GM21723 (cell line): Measurements from ENCODE around the gene CTU2.
A peak's percentile ranks its signal among the peaks of the same experiment; 100 is the strongest.

Source experiments
- ATAC-seq: cut with Tn5 transposase; IDR thresholded peaks from one replicate; pipeline ENCODE4 v1.9.1; 2021; ENCODE audit warnings: mild to moderate bottlenecking, moderate library complexity; ENCODE audit not compliant: unreplicated experiment

Gene CTU2

DNA sequence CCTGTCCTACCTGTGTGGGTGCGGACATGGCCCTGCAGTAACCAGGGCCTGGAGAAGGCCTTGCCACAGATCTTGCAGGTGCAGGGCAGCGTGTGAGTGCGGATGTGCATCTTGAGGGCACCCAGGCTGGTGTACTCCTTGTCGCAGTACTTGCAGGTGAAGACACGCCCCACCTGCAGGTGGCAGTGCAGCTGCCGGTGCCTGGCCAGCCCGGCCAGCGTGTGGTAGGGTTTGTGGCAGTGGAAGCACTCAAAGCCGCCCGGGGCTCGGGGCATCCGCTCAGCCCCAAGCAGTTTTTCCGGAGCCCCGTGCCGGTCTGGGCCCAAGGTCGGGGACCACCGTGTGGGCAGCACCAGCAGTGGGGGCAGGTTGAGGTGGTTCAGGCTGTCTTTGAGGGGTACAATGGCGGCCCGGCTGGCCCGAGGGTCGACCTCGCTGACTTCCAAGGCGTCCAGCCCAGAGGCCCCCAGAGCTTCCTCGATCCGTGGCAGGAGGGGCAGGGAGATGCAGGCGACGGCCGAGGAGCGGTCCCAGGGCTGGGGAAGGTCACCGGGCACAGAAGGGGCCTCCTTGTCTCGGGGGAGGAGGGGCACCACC is 25.1 kb upstream of the CTU2 start:
- no peak for ATAC-seq

DNA sequence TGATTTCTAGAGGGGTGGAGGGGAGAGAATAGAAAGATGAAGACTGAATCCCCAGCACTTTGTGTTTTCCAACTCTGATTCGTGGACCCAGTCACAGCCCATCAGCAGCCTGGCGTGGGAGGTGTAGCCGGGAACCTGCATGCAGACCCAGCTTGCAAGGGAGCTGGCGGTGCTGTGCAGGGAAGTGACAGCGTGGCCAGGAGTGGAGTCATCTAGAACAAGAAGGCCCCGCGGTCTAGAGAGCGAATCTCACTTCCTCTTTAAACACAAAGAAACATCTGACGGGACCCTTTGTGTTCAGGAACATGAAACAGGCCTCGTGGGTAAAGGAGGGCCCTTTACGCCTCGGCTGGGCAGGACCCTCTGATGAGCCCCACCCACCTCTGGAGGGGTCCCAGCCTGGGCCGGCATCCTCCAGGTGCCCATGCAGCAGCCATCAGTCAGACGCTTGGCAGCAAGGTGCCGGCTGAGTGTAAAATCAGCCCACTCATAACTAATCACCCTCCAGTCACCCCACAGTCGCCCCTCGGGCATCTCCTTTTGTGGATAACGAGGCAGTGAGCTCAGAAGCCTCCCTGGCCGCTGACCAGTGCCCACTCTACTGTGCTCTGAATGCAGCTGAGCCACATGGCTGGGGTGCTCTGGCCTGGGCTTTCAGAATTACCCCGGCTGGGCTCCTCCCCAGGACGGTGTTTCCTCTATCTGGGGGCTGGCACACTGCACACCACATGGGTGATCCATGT is 24.4 kb upstream of the CTU2 start:
- ATAC-seq = peak; percentile 72

DNA sequence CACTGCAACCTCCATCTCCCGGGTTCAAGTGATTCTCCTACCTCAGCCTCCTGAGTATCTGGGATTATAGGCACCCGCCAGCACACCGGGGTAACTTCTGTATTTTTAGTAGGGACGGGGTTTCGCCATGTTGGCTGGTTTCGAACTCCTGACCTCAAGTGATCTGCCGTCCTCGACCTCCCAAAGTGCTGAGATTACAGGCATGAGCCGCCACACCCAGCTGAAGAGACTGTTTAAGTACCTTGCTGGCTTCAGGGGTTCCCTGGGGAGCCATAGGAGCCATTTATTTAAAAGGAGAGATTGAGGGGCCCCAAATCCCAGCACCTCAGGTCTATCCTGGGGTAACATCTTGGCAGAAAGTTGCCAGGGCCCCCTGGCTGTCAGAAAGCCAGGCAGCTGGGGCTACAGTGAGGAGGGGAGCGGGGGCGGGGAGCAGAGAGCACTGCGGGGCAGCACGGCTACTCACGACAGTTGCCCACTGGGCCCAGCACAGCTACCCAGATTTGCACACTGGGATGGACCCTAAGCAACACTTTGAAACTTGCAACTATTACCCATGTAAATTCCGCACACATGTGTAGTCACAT is 21.6 kb upstream of the CTU2 start:
- no peak for ATAC-seq

DNA sequence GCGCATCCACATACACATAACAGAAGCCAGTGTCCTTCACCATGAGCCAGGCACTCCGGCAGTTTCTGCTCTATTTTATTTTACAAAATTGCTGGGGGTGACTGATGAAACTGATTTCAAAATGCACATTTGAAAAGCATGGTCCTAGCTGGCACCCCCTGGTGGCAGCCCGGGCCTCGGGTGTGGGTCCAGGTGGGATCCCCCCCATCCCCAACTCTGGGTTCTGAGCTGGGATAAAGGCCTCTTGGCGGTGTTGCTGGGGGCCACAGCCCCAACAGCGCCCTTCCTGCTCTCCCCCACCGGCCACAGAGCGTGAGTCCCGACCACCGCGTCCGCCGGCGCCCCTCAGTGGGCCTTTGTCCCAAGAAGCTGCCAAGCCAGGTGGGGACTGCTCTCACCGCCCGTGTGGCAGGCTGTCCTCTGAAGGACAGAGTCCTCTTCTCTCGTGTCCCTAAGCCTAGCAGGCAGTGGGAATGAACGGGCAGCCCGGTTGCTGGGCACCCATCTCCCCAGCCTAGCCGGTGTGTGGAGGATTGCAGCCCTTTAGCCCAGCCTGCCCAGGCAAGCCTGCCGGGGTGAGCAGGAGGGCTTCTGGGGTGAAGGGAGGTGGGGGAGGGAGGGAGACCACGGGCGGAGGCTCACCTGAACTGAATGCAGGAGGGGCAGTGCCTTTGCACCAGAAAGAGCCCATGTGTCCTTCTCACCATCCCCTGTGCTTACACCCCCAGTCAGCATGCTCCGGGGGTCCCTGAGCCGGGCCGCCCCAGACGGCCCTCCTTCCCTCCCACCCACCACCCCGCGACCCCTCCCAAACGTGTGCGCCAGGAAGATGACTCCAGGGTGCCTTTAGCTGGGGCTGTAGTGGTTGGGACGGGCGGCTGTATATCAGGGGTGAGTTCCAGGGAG is 20.9 kb upstream of the CTU2 start:
- no peak for ATAC-seq

DNA sequence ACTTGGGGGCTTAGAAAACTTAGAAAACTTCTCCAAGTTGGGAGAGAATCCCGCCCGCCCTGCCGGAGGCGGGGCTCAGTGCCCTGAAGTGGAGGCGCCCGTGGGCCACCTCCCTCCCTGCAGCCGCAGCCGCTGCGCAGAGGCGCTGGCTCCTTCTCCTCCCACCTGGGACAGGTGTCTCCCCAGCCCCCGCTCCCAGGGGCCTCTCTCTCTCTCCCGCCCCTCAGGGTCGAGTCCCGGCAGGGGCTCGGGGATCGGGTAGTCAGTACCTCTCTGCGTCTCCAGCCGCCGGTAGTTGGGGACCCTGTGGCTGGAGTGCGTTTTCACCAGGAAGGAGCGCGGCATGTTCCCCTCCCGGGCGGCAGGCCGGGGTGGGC is 20.3 kb upstream of the CTU2 start:
- peak; percentile 17 for ATAC-seq

DNA sequence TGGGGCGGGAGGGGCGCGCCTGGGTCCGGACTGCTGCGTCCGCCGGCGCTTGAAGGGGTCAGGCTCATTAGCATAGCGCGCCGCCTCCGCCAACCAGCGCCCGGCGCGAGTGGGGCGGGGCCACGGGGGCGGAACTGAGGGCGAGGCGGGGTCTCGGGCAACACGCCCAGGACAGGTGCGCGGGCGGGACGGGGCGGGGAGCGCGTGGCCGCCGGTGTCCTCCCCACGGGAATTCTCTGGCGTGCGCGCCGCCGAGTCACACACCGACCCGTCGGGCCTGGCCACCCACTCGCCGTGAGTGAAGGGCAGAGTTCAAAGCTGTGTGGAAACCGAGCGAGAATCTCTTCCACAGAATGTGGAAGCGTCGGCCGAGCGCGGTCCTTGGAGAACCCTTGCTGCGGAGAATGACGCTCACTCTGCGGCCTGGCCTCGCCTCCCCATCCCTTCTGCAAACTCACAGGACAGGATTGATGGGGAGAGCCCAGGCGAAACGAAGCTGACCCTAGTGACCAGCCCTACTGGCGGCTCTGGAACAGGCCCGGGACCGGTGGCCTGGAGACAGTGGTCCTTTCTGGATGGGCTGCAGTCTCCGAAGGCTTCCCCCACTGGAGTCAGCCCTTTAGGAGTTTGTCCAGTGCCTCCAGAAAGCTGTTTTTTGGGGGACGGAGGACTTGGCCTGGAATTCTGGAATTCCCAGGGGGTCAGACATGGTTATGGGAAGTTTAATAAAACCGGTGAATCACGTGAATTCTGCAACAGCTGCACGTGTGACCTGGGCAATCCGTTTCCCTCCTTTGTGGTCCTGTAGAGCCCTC is 19.7 kb upstream of the CTU2 start, which contains the start of gene SNAI3:
Gene SNAI3 (minus strand): TSS at position 69 of the 815 bp plus-strand sequence. CDS start 101 bp downstream, outside the sequence.
- ATAC-seq = peak; percentile 69

DNA sequence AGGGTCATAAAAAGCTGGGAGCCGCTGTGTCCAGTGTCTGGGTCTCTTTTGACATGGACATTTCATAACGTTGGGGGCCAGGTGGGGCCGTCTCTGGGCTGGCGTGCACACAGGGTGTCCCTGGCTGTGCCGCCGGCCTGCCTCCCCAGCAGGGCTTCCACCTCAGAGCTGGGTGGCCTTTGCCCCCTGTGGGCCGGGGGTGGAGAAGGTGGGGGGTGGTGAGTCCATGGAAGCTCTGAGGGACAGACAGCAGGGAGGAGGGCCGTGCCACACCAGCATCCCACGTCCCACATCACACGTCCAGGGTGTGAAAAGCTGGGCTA is 19.1 kb upstream of the CTU2 start:
- no peak for ATAC-seq

DNA sequence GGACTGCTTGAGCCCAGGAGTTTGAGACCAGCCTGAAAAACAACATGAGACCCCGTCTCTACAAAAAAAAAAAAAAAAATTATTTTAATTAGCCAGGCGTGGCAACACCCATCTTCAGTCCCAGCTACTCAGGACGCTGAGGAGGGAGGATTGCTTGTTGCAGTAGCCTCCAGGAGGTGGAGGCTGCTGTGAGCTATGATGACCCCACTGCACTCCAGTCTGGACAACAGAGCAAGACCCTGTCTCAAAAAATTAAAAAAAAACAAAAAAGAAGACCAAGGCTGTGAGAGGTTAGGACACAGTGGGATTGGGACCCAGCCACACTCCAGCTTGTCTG is 18.7 kb upstream of the CTU2 start:
- no peak for ATAC-seq

DNA sequence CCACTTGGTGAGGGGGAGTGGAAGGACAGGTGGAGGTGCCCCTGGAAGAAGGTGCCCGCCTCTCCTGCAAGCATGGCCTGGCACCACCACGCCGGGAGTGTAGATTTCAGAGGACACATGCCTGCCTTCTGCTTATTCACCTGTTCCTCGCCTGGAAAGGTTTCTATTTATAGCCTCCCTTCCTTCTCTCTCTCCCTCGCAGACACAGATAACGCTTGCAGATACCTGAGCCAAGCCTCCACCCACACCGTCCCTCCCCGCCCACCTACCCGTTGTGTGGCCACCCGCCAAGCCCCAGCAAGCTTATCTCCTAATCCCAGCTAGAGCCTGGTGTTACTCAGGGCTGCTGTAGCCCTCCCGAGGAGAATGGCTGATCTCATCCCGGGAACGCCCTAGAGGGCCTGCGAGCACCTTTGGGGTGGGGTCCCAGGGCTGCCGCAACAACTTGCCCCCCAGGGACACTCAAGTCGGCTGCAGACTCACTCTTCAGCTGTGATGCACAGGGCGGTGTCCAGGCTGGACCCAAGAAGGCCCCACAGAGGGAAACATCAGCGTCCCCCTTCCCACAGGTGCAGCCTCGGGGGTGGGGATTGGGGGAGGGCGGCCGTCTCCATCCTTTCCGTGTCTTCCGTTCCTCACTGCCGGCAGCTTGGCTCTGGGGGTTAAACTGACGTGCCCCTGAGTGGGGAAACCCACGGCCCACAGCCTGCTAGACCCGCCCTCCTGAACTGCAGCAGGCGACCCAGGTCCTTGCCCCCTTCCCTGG is 18.1 kb upstream of the CTU2 start:
- ATAC-seq = no peak

DNA sequence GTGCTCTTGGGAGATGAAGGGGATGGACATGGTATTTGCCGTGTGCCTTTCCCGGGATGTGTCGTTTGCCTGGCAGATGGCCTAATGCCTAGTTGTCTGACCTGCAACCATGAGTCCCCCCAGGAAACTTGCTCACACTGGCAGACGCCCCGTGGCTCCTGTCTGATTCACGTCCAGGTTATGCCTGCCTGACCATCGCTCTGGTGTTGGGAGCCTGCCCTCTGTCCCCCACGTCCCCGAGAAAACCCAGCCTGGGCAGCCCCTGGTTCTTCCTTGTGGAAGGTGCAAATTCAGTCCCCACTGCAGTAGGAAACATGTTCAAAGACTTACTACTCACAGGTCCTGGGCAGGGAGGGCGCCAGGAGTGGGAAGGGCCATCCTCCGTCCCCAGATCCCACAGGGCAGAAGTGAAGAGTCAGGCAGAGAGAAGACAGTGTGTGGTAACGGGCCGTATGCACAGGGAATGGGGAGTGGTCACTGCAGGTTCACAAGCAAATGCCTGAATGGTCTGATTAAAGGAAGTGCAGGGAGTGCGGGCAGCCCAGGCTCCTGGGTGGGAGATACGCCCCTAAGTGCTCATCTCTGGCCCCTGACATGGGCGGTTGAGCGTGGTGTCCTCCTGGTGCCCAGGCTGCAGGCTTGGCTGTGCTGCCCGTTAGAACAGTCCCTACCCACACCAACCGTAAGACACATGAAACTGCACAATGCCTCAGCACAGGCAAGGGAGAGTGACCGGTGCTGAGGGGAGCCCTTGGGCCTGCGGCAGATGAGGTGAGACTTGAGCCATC is 15.8 kb upstream of the CTU2 start:
- no peak for ATAC-seq

DNA sequence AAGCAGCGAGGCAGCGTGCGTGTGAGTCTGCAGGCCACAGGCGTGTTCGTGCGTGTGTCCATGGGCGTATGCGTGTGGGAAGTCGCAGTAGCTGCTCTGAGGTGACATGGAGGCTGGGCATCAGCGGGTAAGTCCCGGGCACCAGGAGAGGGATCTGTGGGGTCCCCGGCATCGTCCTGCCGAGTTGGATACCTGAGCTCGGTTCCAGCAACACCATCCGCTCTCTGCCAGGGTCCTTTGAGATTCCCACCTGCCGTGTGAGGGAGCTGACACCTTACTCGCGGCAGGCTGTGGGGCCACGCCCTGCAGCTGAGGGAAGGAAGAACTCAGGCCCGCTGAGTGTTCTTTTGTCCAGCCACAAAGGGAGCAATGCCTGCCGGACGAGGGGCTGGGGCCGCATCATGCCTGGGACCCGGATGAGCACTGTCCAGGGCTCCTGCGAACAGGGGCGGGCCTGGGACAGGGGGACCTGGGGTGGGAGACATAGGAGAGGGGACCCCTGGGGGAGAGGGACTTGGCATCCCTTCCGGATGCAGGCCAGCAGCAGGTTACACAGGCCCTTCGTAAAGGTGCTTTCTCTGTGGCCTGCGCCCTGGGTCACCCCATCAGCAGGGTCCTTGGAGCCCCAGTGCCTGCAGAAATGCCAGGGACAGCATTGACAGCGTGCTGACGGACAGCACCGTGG is 15.0 kb upstream of the CTU2 start:
- ATAC-seq = no peak

DNA sequence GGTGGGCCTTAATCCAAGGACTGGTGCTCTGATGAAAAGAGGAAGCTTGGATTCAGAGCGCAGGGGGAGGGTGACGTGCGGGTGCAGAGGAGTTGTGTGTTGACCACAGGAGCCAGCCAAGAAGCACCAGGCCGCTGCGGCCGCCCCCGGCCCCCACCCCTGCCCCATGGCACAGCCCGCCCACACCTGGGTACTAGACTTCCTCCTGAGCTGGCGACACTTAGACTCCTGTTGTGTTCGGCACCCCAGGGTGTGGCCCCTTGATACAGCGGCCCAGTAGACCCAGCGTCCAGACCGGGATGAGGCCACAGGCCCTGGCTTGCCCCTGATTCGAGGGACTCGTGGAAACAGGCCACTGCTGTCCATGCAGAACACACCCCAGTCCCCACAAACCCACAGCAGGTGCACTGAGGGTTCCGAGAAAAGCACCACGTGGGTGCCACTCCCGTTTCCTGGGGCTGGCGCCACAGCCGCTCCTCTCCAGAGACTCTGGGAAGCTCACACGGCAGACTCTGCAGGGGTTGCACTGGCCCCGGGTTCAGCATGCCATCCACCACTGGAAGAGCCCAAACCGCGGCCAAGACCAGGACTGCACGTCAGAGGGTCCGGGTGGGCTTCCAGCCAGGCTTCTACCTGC is 14.3 kb upstream of the CTU2 start:
- no peak for ATAC-seq

DNA sequence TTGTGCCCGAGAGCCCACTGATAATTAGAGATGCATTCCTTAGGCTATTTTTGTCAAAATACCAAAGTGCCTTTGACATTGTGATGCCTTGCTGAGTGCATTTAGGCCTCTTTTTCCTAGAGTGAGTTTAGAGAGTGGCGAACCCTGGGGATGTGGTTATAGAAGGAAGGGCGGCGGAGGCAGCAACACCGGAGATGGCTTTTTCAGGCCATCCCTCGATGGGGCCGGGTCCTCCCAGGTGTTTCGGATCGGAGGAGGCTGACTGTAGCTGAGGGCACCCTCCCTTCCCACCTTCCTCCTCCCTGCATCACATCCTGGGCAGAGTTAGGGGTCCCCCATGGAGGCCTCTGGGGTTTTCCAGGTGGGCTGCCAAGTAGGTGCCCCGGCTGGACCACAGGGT is 13.4 kb upstream of the CTU2 start:
- no peak for ATAC-seq

DNA sequence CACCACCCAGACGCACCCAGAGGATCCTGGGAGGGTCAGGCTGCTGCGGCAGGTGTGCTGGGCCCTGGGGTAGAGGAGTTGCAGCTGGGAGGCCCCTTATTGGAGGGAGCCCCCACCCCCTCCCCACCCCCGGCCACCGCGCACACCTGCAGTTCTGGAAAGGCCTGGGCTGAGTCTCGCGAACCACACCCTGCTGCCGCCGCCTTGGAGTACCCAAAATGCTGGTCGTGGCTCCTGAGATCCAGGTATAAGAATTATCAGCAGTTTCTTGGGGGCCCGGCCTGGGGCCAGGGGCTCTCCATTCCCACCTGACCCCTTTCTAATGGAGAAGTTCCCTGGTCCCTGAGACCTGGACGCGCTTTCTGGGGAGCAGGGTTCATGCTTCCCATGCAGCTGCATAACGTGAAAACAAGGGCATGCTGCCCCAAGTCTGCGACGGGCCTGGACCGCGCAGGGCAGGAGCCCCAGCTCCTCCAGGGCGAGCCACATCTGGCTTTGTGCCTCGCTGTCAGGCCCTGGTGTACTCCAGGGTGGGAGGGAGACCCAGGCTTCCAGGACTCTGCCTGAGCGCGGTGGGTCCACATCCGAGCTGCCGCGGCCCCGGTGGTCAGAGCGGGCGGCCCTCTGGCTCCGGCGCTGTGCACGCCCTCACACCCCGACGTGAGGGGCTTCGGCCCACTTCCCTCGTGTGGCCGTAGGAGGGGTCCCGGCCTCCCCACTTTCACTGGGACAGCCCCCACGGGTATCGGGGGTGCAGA is 12.7 kb upstream of the CTU2 start:
- ATAC-seq = no peak

DNA sequence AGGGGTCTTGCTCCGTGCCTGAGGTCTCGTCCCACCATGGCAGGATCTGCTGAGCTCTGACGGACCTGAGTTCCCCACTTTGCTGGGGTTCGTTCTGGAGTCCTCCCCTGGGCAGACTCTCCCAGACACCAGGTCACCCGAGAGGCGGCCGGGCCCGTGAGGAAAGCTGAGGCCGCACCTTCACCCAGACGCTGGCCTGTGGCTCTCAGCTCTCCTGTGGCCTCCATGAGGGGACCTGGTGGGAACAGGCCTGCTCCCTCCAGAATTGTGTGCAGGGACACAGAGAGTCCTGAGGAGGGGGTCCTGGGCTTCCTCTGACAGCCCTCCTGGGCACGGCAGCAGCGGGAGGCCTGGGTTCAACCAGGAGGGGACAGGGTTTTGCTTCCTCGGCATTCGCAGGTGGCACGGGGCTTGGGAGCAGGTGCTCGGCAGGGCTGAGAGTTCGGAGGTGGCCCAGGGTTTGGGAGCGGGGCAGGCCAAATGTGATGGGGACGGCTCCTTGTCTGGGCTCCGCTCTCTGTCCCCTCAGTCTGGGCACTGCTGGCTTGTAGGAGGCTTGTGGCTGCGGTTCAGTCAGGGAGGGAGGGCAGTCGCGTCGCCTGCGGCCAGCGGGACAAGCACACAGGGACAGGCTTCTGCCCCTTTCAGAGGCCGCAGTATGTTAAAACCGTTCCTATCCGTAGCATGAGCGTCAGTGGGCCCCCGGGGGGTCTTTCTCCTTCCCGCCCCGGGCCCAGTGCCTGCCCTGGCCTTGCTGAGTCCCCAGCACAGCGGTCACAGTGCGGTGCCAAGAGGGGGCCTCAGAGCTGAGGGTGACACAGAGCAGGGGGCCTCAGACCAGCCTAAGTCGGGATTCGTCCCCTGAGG is 11.8 kb upstream of the CTU2 start:
- no peak for ATAC-seq

DNA sequence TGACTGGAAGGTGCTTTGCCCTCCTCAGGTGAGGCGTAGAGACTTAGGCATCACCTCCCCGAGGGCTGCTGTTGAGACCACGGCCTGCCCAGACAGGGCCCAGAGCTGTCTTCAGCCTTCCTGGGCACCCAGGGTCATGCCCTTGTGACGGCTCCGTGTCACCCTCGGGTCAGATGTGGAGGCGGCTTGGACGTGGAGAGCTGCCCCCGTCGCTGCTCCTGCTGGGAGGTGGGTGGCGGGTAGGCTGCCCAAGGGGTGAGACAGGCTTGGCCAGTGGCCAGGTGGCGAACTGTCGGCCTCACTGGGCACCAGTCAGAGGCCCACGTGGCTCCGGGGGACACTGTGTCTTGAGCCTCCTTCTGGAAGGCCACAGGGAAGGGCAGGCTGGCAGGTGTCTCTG is 11.1 kb upstream of the CTU2 start:
- no peak for ATAC-seq

DNA sequence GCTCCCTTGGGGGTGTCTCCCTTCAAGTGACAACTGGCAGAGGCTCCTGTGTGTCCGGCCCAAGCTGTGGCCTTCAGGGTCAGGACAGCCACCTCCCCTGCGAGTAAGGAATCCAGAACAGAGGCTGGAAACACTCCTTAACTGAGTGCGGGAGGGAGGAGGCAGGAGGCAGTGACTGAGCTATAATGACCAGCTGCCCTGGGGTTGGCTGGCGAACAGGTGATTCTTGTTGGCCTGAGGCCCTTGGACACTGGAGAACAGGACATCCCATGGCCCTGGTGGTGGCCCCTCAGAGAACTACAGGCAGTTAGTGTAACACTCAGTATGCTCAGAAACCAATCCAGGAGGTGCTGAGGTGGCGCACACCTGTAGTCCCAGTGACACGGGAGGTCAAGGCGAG is 10.6 kb upstream of the CTU2 start:
- ATAC-seq = no peak
